WTC11 (cell line): ENCODE results near the gene SDF2L1. TPM values are rescaled to one million over a fixed set of nuclear protein-coding genes. Genes with fewer than 3 reads are reported as not detected.

Experiments
- ATAC-seq: fragments of 200-7000 bp; cut with Tn5 transposase; 2 replicates; pipeline ENCODE4 v1.10.0; 2021; ENCODE audit warnings: mild to moderate bottlenecking, moderate library complexity
- CTCF ChIA-PET: fragments of 300-600 bp; sonication (Branson Sonifier 250); formaldehyde crosslinking; loops from one replicate; lab custom pipeline; 2021; ENCODE audit warnings: antibody characterized with exemption; lab: Charles Lee
- POLR2A ChIA-PET: fragments of 350-600 bp; sonication (Branson Sonifier 250); formaldehyde crosslinking; loops from one replicate; lab custom pipeline; 2021; ENCODE audit warnings: antibody characterized with exemption; lab: Charles Lee
- DNase-seq: peaks from one replicate; pipeline ENCODE4 v3.0.0; 2021; ENCODE audit warnings: low spot score
- H3K27ac Mint-ChIP-seq: 2 replicates; pipeline ENCODE4 v1.8.0; 2021; ENCODE audit warnings: mixed read lengths
- H3K27me3 Mint-ChIP-seq: 2 replicates; pipeline ENCODE4 v1.8.0; 2021; ENCODE audit warnings: low read depth, mild to moderate bottlenecking, moderate library complexity, mixed read lengths
- H3K36me3 Mint-ChIP-seq: 2 replicates; pipeline ENCODE4 v1.8.0; 2021; ENCODE audit warnings: mixed read lengths
- H3K4me1 Mint-ChIP-seq: 2 replicates; pipeline ENCODE4 v1.8.0; 2022; ENCODE audit warnings: mixed read lengths
- H3K4me3 Mint-ChIP-seq: 2 replicates; pipeline ENCODE4 v1.8.0; 2021; ENCODE audit warnings: mild to moderate bottlenecking, moderate library complexity, mixed read lengths
- H3K9me3 Mint-ChIP-seq: 2 replicates; pipeline ENCODE4 v1.8.0; 2021; ENCODE audit warnings: mixed read lengths
- ESRRA ChIP-seq: sonication (generic); formaldehyde crosslinking; IDR thresholded peaks from 2 replicates; pipeline ENCODE4 v1.8.1; 2022; ENCODE audit warnings: mild to moderate bottlenecking, missing genetic modification reagents, borderline replicate concordance
- FOXJ3 ChIP-seq: sonication (generic); formaldehyde crosslinking; IDR thresholded peaks from 2 replicates; pipeline ENCODE4 v1.9.0; 2021; ENCODE audit warnings: missing genetic modification reagents, mild to moderate bottlenecking, borderline replicate concordance
- FOXP1 ChIP-seq: sonication (generic); formaldehyde crosslinking; IDR thresholded peaks from 2 replicates; pipeline ENCODE4 v1.8.0; 2022; ENCODE audit warnings: missing genetic modification reagents, mild to moderate bottlenecking, moderate library complexity, borderline replicate concordance
- GABPB1 ChIP-seq: sonication (generic); formaldehyde crosslinking; IDR thresholded peaks from 2 replicates; pipeline ENCODE4 v1.8.1; 2023; ENCODE audit warnings: mild to moderate bottlenecking, missing genetic modification reagents
- JUN ChIP-seq: sonication (generic); formaldehyde crosslinking; IDR thresholded peaks from 2 replicates; pipeline ENCODE4 v1.8.0; 2023; ENCODE audit warnings: mild to moderate bottlenecking, missing genetic modification reagents
- MXD4 ChIP-seq: fragments of 250-450 bp; sonication (Bioruptor Pico); IDR thresholded peaks from 2 replicates; pipeline ENCODE4 v1.8.0; 2021; ENCODE audit warnings: mild to moderate bottlenecking, moderate library complexity, borderline replicate concordance
- NR3C1 ChIP-seq: sonication (generic); formaldehyde crosslinking; conservative IDR thresholded peaks from 2 replicates; pipeline ENCODE4 v1.8.1; 2023; ENCODE audit warnings: low read depth, mild to moderate bottlenecking, missing genetic modification reagents
- RELA ChIP-seq: sonication (generic); formaldehyde crosslinking; IDR thresholded peaks from 2 replicates; pipeline ENCODE4 v1.8.1; 2022; ENCODE audit warnings: missing genetic modification reagents, mild to moderate bottlenecking, borderline replicate concordance
- SP1 ChIP-seq: sonication (generic); formaldehyde crosslinking; conservative IDR thresholded peaks from 2 replicates; pipeline ENCODE4 v1.8.1; 2022; ENCODE audit warnings: missing genetic modification reagents
- TEAD4 ChIP-seq: sonication (generic); formaldehyde crosslinking; IDR thresholded peaks from 2 replicates; pipeline ENCODE4 v1.8.0; 2022; ENCODE audit warnings: mild to moderate bottlenecking, missing genetic modification reagents
- ZBTB21 ChIP-seq: sonication (generic); formaldehyde crosslinking; IDR thresholded peaks from 2 replicates; pipeline ENCODE4 v1.8.1; 2023; ENCODE audit warnings: mild to moderate bottlenecking, missing genetic modification reagents, borderline replicate concordance
- ZNF138 ChIP-seq: sonication (generic); formaldehyde crosslinking; conservative IDR thresholded peaks from 2 replicates; pipeline ENCODE4 v1.8.1; 2022; ENCODE audit warnings: mild to moderate bottlenecking, moderate library complexity, missing genetic modification reagents
- ZNF232 ChIP-seq: sonication (generic); formaldehyde crosslinking; IDR thresholded peaks from 2 replicates; pipeline ENCODE4 v1.8.0; 2022; ENCODE audit warnings: mild to moderate bottlenecking, missing genetic modification reagents
- ZNF263 ChIP-seq: sonication (generic); formaldehyde crosslinking; IDR thresholded peaks from 2 replicates; pipeline ENCODE4 v1.8.1; 2022; ENCODE audit warnings: low read depth, mild to moderate bottlenecking, moderate library complexity, missing genetic modification reagents
- ZNF671 ChIP-seq: fragments of 250-450 bp; sonication (Bioruptor Pico); IDR thresholded peaks from 2 replicates; pipeline ENCODE4 v1.8.0; 2021; ENCODE audit warnings: mild to moderate bottlenecking
- total RNA-seq: library from RNA; stranded (reverse); gene quantifications from 3 replicates; pipeline ENCODE4 v1.2.3, GENCODE V29; 2021
- TF ChIP-seq, protein P1 (sequence below): sonication (generic); formaldehyde crosslinking; conservative IDR thresholded peaks from 2 replicates; pipeline ENCODE4 v1.8.1; 2022; ENCODE audit warnings: mild to moderate bottlenecking, missing genetic modification reagents
- TF ChIP-seq, protein P2 (sequence below): sonication (generic); formaldehyde crosslinking; IDR thresholded peaks from 2 replicates; pipeline ENCODE4 v1.8.1; 2022; ENCODE audit warnings: mild to moderate bottlenecking, moderate library complexity, missing genetic modification reagents
- TF ChIP-seq, protein P3 (sequence below): fragments of 200-600 bp; IDR thresholded peaks from 2 replicates; pipeline ENCODE4 v1.8.0; 2022; ENCODE audit warnings: antibody characterized with exemption
- TF ChIP-seq, protein P4 (sequence below): sonication (generic); formaldehyde crosslinking; IDR thresholded peaks from 2 replicates; pipeline ENCODE4 v1.8.0; 2023; ENCODE audit warnings: mild to moderate bottlenecking, missing genetic modification reagents
- TF ChIP-seq, protein P5 (sequence below): fragments of 250-450 bp; sonication (Bioruptor Pico); IDR thresholded peaks from 2 replicates; pipeline ENCODE4 v1.8.0; 2021; ENCODE audit warnings: mild to moderate bottlenecking
- TF ChIP-seq, protein P6 (sequence below): sonication (generic); formaldehyde crosslinking; IDR thresholded peaks from 2 replicates; pipeline ENCODE4 v1.8.0; 2022; ENCODE audit warnings: mild to moderate bottlenecking, missing genetic modification reagents
- TF ChIP-seq, protein P7 (sequence below): sonication (generic); formaldehyde crosslinking; IDR thresholded peaks from 2 replicates; pipeline ENCODE4 v1.8.1; 2023; ENCODE audit warnings: mild to moderate bottlenecking, missing genetic modification reagents
- TF ChIP-seq, protein P8 (sequence below): sonication (generic); formaldehyde crosslinking; IDR thresholded peaks from 2 replicates; pipeline ENCODE4 v1.8.1; 2023; ENCODE audit warnings: mild to moderate bottlenecking, missing genetic modification reagents, moderate library complexity

SDF2L1 gene
- total RNA-seq, 1 experiment from 2014 or later: 73.6 TPM

DNA sequence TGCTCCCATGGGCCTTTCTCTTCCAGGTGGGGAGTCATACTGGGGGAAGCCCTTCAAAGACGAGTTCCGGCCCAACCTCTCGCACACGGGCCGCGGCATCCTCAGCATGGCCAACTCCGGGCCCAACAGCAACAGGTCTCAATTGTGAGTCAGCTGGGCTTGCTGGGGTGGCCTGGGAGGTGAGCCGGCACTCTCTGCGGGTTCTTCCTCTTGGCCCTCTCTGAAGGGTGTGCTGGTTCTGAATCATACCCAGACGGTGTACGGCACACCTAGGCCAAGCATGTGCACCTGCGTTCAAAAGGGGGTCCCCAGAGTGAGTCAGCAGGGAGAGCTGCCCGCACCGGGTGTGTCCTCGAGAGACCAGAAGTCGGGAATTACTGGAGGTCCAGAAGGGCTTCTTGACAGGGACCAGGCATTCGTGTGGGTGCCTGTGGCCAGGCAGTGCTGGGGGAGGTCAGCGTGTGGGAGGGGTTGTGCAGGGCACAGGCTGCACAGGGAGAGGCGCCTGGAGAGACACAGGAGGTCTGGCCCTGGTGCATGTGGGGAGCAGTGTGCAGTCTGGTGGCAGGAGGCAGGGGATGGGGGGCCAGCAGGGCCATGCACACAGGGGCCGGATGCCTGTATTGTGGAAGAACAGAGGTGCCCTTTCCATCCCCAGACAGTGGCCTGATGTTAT, 46.7 kb downstream of the SDF2L1 start (continued):
- TF ChIP-seq, protein P1, sequence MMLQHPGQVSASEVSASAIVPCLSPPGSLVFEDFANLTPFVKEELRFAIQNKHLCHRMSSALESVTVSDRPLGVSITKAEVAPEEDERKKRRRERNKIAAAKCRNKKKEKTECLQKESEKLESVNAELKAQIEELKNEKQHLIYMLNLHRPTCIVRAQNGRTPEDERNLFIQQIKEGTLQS (CRISPR knock-in tag): no peak
- TF ChIP-seq SP1 (CRISPR knock-in tag) (no peak), RELA (CRISPR knock-in tag) (no peak), TEAD4 (CRISPR knock-in tag) (no peak), FOXJ3 (no peak)

DNA sequence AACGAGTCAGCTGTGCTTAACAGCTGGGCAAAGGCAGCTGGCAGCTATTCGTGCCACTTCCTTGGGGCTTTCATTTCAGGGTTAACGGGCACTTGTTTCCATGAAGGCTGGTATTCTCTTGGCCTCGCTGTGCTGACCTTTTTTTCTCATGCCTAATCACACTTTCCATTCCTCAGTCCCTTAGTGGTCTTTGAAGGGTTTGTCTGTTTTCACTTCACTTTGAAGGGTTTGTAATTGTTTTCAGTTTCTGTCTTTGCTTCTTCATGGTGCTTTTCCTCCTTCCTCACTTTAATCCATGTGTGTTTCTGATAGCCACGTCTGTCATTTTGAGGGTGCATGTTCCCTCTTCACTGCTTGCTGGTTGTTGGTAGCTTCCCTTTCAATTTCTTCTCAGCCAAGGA, 48.3 kb downstream of the SDF2L1 start:
- peaks cover 18% of the 10 kb centered on the region; the same call in 1 of the 2 replicates for H3K36me3 Mint-ChIP-seq
- H3K4me1 Mint-ChIP-seq: no peaks in the 10 kb centered on the region
- no peaks in the 10 kb centered on the region for H3K9me3 Mint-ChIP-seq
- no peak for DNase-seq
- no peak for ATAC-seq
- H3K27me3 Mint-ChIP-seq: no peaks in the 10 kb centered on the region
- CTCF ChIA-PET: no interaction called here
- H3K4me3 Mint-ChIP-seq: no peak overlapping the region
- TF ChIP-seq TEAD4 (CRISPR knock-in tag) (no peak), SP1 (CRISPR knock-in tag) (no peak), MXD4 (CRISPR knock-in tag) (no peak), JUN (CRISPR knock-in tag) (no peak), ZBTB21 (CRISPR knock-in tag) (no peak), GABPB1 (no peak)
- TF ChIP-seq, protein P2, sequence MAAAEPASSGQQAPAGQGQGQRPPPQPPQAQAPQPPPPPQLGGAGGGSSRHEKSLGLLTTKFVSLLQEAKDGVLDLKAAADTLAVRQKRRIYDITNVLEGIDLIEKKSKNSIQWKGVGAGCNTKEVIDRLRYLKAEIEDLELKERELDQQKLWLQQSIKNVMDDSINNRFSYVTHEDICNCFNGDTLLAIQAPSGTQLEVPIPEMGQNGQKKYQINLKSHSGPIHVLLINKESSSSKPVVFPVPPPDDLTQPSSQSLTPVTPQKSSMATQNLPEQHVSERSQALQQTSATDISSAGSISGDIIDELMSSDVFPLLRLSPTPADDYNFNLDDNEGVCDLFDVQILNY (CRISPR knock-in tag): no peak
- TF ChIP-seq, protein P3, sequence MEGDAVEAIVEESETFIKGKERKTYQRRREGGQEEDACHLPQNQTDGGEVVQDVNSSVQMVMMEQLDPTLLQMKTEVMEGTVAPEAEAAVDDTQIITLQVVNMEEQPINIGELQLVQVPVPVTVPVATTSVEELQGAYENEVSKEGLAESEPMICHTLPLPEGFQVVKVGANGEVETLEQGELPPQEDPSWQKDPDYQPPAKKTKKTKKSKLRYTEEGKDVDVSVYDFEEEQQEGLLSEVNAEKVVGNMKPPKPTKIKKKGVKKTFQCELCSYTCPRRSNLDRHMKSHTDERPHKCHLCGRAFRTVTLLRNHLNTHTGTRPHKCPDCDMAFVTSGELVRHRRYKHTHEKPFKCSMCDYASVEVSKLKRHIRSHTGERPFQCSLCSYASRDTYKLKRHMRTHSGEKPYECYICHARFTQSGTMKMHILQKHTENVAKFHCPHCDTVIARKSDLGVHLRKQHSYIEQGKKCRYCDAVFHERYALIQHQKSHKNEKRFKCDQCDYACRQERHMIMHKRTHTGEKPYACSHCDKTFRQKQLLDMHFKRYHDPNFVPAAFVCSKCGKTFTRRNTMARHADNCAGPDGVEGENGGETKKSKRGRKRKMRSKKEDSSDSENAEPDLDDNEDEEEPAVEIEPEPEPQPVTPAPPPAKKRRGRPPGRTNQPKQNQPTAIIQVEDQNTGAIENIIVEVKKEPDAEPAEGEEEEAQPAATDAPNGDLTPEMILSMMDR: no peak
- TF ChIP-seq, protein P4, sequence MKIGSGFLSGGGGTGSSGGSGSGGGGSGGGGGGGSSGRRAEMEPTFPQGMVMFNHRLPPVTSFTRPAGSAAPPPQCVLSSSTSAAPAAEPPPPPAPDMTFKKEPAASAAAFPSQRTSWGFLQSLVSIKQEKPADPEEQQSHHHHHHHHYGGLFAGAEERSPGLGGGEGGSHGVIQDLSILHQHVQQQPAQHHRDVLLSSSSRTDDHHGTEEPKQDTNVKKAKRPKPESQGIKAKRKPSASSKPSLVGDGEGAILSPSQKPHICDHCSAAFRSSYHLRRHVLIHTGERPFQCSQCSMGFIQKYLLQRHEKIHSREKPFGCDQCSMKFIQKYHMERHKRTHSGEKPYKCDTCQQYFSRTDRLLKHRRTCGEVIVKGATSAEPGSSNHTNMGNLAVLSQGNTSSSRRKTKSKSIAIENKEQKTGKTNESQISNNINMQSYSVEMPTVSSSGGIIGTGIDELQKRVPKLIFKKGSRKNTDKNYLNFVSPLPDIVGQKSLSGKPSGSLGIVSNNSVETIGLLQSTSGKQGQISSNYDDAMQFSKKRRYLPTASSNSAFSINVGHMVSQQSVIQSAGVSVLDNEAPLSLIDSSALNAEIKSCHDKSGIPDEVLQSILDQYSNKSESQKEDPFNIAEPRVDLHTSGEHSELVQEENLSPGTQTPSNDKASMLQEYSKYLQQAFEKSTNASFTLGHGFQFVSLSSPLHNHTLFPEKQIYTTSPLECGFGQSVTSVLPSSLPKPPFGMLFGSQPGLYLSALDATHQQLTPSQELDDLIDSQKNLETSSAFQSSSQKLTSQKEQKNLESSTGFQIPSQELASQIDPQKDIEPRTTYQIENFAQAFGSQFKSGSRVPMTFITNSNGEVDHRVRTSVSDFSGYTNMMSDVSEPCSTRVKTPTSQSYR (CRISPR knock-in tag): no peak
- TF ChIP-seq, protein P5, sequence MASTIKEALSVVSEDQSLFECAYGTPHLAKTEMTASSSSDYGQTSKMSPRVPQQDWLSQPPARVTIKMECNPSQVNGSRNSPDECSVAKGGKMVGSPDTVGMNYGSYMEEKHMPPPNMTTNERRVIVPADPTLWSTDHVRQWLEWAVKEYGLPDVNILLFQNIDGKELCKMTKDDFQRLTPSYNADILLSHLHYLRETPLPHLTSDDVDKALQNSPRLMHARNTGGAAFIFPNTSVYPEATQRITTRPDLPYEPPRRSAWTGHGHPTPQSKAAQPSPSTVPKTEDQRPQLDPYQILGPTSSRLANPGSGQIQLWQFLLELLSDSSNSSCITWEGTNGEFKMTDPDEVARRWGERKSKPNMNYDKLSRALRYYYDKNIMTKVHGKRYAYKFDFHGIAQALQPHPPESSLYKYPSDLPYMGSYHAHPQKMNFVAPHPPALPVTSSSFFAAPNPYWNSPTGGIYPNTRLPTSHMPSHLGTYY (CRISPR knock-in tag): no peak
- POLR2A ChIA-PET: no interaction called here
- peak overlapping the region; percentile 17; the same call in 1 of the 2 replicates for H3K27ac Mint-ChIP-seq

DNA sequence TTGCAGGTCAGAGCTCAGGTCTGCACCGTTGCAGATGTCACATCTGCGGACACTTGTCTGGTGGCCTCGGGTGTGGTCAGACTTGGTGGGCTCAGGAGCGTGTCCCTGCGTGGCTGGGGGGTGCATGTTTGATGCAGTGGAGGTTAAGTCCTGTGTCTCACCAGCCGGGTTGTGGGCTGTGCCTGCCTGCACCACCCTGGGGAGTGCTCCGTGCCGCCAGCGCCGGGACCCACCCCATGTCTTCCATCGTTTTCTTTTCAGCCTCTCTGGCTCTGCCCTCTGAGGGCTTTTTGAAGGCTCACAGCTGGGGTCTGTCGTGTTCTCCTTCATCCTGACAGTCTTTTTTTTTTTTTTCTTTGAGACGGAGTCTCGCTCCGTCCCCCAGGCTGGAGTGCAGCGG, 49.7 kb downstream of the SDF2L1 start:
- POLR2A ChIA-PET: no interaction called here
- H3K27me3 Mint-ChIP-seq: no peaks in the 10 kb centered on the region
- ATAC-seq (no peak), DNase-seq (no peak)
- H3K4me1 Mint-ChIP-seq: no peaks in the 10 kb centered on the region
- no peaks in the 10 kb centered on the region for H3K9me3 Mint-ChIP-seq
- H3K27ac Mint-ChIP-seq: no peak overlapping the region; the same call in 1 of the 2 replicates
- no peak overlapping the region for H3K4me3 Mint-ChIP-seq
- H3K36me3 Mint-ChIP-seq: peaks cover 18% of the 10 kb centered on the region
- CTCF ChIA-PET: interaction anchor here (1.2 kb wide), 1 partner anchor 26 kb away, joined by 10 read pairs; no protein-coding TSS in a partner anchor
- TF ChIP-seq NR3C1: no peak
- no peak for TF ChIP-seq FOXP1 (CRISPR knock-in tag)
- TF ChIP-seq ZNF138 (CRISPR knock-in tag): no peak
- TF ChIP-seq SP1 (CRISPR knock-in tag): no peak
- TF ChIP-seq ZNF671 (CRISPR knock-in tag): no peak
- no peak for TF ChIP-seq ZNF263 (CRISPR knock-in tag)
- TF ChIP-seq, protein P6, sequence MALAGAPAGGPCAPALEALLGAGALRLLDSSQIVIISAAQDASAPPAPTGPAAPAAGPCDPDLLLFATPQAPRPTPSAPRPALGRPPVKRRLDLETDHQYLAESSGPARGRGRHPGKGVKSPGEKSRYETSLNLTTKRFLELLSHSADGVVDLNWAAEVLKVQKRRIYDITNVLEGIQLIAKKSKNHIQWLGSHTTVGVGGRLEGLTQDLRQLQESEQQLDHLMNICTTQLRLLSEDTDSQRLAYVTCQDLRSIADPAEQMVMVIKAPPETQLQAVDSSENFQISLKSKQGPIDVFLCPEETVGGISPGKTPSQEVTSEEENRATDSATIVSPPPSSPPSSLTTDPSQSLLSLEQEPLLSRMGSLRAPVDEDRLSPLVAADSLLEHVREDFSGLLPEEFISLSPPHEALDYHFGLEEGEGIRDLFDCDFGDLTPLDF (CRISPR knock-in tag): no peak
- no peak for TF ChIP-seq ESRRA
- no peak for TF ChIP-seq ZNF232
- TF ChIP-seq, protein P7, sequence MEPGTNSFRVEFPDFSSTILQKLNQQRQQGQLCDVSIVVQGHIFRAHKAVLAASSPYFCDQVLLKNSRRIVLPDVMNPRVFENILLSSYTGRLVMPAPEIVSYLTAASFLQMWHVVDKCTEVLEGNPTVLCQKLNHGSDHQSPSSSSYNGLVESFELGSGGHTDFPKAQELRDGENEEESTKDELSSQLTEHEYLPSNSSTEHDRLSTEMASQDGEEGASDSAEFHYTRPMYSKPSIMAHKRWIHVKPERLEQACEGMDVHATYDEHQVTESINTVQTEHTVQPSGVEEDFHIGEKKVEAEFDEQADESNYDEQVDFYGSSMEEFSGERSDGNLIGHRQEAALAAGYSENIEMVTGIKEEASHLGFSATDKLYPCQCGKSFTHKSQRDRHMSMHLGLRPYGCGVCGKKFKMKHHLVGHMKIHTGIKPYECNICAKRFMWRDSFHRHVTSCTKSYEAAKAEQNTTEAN (CRISPR knock-in tag): no peak
- TF ChIP-seq, protein P8, sequence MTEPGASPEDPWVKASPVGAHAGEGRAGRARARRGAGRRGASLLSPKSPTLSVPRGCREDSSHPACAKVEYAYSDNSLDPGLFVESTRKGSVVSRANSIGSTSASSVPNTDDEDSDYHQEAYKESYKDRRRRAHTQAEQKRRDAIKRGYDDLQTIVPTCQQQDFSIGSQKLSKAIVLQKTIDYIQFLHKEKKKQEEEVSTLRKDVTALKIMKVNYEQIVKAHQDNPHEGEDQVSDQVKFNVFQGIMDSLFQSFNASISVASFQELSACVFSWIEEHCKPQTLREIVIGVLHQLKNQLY (CRISPR knock-in tag): no peak
- TF ChIP-seq, all 79 proteins: peak for 0
